Activated naive CD8-positive, alpha-beta T cell treated with anti-CD3 and anti-CD28 coated beads, Interleukin-2, amount 10 ng/mL, durations not matched to agents 7 days and 5 days (primary cell): Measurements from ENCODE around the gene GLTPD2. TPM values are rescaled to one million over a fixed set of nuclear protein-coding genes. Genes with fewer than 3 reads are reported as not detected.
A peak's percentile ranks its signal among the peaks of the same experiment; 100 is the strongest.

Experiments
- ATAC-seq: fragments of 150-1000 bp; cut with Tn5 transposase; one replicate; pipeline ENCODE4 v1.10.0; 2021; ENCODE audit warnings: low read depth, moderate library complexity
- POLR2A ChIA-PET: fragments of 350-600 bp; sonication (Branson Sonifier 250); formaldehyde crosslinking; loops from one replicate; lab custom pipeline; 2021; ENCODE audit warnings: antibody characterized with exemption; lab: Charles Lee
- DNase-seq: peaks from one replicate; pipeline ENCODE4 v3.0.0; 2021
- H3K27ac Mint-ChIP-seq: one replicate; pipeline ENCODE4 v1.8.0; 2022; ENCODE audit warnings: mild to moderate bottlenecking, mixed read lengths
- H3K27me3 Mint-ChIP-seq: one replicate; pipeline ENCODE4 v1.8.0; 2022; ENCODE audit warnings: mild to moderate bottlenecking, moderate library complexity, mixed read lengths
- H3K36me3 Mint-ChIP-seq: one replicate; pipeline ENCODE4 v1.8.0; 2021; ENCODE audit warnings: mild to moderate bottlenecking, mixed read lengths
- H3K4me1 Mint-ChIP-seq: one replicate; pipeline ENCODE4 v1.8.0; 2021; ENCODE audit warnings: mixed read lengths
- H3K4me3 Mint-ChIP-seq: one replicate; pipeline ENCODE4 v1.8.0; 2022; ENCODE audit warnings: mild to moderate bottlenecking, moderate library complexity, mixed read lengths
- H3K9me3 Mint-ChIP-seq: one replicate; pipeline ENCODE4 v1.8.0; 2021; ENCODE audit warnings: mixed read lengths
- total RNA-seq, 2 experiments: library from RNA; stranded (reverse); gene quantifications; one replicate each; pipeline ENCODE4 v1.2.3, GENCODE V29; 2021

The GLTPD2 gene
- total RNA-seq, 2 experiments from 2014 or later = not detected

DNA sequence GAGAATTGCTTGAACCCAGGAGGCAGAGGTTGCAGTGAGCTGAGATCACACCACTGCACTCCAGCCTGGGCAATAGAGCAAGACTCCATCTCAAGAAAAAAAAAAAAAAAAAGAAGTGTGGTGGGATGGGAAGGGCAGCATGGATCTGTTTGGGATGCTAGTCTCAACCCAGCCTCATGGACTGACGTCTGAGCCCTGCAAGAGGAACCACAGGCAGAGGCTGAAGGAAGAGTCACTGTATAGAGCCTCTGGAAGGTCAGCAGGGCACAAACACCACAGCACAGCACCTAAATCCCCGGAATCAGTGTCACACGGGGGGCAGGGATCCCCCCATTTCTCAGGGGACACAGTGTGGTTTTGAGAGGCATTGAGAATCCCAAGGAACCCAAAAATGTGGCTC, 38.2 kb upstream of the GLTPD2 start:
- H3K27me3 Mint-ChIP-seq = peaks cover 40% of the 10 kb centered on the region
- no peak overlapping the region for H3K4me3 Mint-ChIP-seq
- no peaks in the 10 kb centered on the region for H3K9me3 Mint-ChIP-seq
- H3K4me1 Mint-ChIP-seq = peaks cover 13% of the 10 kb centered on the region
- DNase-seq (no peak), ATAC-seq (no peak)
- POLR2A ChIA-PET = interaction anchor here (0.7 kb wide), 1 partner anchor 150 kb away, joined by 5 read pairs; no protein-coding TSS in a partner anchor
- no peaks in the 10 kb centered on the region for H3K36me3 Mint-ChIP-seq
- no peak overlapping the region for H3K27ac Mint-ChIP-seq

DNA sequence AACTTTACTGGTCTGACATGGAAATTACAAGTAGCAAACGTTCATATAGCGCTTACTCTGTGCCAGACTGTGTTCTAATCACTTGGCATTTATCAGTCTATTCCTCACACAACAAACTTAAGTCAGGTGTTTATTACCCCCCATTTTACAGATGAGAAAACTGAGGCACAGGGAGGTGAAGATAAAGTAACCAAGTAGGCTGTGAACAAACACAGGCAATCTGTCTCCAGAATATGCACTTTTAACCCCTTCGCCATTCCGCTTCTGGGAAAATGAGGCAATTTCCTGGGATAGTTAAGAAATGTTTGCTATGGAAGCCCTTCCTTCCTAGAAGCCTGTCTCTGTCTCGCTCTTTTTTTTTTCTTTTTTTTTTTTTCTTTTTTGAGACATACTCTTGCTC, 36.8 kb upstream of the GLTPD2 start:
- Mint-ChIP-seq H3K27me3 (peaks cover 44% of the 10 kb centered on the region), H3K4me1 (peaks cover 11% of the 10 kb centered on the region), H3K36me3 (no peaks in the 10 kb centered on the region), H3K4me3 (no peak overlapping the region), H3K27ac (no peak overlapping the region), H3K9me3 (no peaks in the 10 kb centered on the region)
- POLR2A ChIA-PET = no interaction called here
- DNase-seq (no peak), ATAC-seq (no peak)

DNA sequence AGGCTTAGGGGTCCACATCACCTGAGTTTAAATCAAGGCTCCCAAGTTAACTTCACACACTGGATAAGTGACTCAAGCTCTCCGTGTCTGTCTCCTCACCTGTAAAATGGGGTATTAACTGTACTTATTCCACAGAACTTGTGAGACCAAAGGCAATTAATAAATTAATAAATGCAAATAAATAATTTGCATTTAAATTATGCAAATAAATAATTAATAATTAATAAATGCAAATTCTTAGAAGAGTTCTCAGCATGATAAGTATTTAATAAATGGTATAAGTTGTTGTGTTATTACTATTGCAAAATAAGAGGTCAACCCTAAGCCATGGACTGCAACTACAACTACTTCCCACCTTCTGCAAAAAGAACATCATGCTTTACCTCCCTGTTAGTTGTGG, 35.4 kb upstream of the GLTPD2 start:
- ATAC-seq = no peak
- no peaks in the 10 kb centered on the region for H3K9me3 Mint-ChIP-seq
- DNase-seq = no peak

DNA sequence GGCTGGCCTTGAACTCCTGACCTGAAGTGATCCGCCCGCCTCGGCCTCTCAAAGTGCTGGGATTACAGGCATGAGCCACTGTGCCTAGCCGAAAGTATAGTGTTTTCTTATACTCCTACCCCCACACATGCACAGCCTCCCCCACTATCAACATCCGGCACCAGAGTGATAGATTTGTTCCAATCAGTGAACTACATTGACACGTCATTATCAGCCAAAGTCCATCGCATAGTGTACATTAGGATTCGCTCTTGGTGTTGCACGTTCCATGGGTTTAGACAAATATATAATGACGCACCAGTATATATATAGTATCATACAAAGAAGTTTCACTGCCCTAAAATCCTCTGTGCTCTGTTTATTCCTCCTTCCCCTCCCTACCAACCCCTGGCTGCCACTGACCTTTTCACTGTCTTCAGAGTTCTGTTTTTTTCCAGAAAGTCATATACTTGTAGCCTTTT, 29.0 kb upstream of the GLTPD2 start:
- H3K4me3 Mint-ChIP-seq = no peak overlapping the region
- DNase-seq (no peak), ATAC-seq (no peak)
- no peaks in the 10 kb centered on the region for H3K9me3 Mint-ChIP-seq
- H3K36me3 Mint-ChIP-seq = no peaks in the 10 kb centered on the region
- H3K27ac Mint-ChIP-seq = no peak overlapping the region
- POLR2A ChIA-PET = no interaction called here
- H3K27me3 Mint-ChIP-seq = peaks cover 35% of the 10 kb centered on the region
- H3K4me1 Mint-ChIP-seq = no peaks in the 10 kb centered on the region

More for the DNA sequence above, 35.4 kb upstream of the GLTPD2 start:
- H3K4me1 Mint-ChIP-seq = peaks cover 2% of the 10 kb centered on the region
- POLR2A ChIA-PET = no interaction called here
- H3K27ac Mint-ChIP-seq = no peak overlapping the region
- H3K36me3 Mint-ChIP-seq = no peaks in the 10 kb centered on the region
- H3K27me3 Mint-ChIP-seq = peaks cover 54% of the 10 kb centered on the region
- H3K4me3 Mint-ChIP-seq = no peak overlapping the region

GRCh38 chr17:4764595-4764994, 24.2 kb upstream of the GLTPD2 start:
- DNase-seq (no peak), ATAC-seq (no peak)
- Mint-ChIP-seq H3K9me3 (no peaks in the 10 kb centered on the region), H3K4me3 (no peak overlapping the region), H3K36me3 (no peaks in the 10 kb centered on the region), H3K27me3 (peaks cover 18% of the 10 kb centered on the region), H3K4me1 (no peaks in the 10 kb centered on the region), H3K27ac (no peak overlapping the region)
- POLR2A ChIA-PET = no interaction called here

DNA sequence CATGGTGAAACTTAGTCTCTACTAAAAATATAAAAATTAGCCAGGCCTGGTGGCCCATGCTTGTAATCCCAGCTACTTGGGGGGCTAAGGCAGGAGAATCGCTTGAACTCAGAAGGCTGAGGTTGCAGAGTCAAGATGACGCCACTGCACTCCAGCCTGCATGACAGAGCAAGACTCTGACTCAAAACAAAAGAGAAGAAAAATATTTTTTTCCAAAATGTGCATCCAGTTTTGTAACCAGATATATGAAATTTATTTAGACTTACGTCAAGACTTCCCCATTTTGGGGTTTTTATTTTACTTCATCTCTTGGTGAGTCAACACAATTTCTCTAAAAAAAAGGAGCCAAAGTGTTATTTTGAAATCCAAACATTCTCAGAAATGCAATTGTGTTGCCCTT, 22.6 kb upstream of the GLTPD2 start:
- ATAC-seq = no peak
- POLR2A ChIA-PET = no interaction called here
- no peak overlapping the region for H3K4me3 Mint-ChIP-seq
- H3K4me1 Mint-ChIP-seq = peaks cover 4% of the 10 kb centered on the region
- H3K9me3 Mint-ChIP-seq = no peaks in the 10 kb centered on the region
- no peaks in the 10 kb centered on the region for H3K36me3 Mint-ChIP-seq
- H3K27me3 Mint-ChIP-seq = peaks cover 23% of the 10 kb centered on the region
- DNase-seq = no peak
- no peak overlapping the region for H3K27ac Mint-ChIP-seq

DNA sequence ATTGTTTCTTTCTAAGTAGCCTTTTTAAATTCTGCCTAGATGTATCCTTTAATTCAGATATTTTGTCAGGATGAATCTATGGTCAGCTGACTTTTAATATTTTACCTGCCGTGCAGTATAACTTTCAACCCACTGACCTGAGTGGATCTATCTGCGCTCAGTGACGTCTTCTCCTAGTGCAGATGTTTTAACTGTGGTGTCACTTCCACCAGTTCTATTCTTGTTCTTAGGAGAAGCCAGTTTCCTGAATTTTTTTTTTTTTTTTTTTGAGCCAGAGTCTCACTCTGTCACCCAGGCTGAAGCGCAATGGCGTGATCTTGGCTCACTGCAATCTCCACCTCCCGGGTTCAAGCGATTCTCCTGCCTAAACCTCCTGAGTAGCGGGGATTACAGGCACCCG, 22.0 kb upstream of the GLTPD2 start:
- Mint-ChIP-seq H3K27me3 (peaks cover 21% of the 10 kb centered on the region), H3K4me1 (peaks cover 8% of the 10 kb centered on the region), H3K27ac (no peak overlapping the region), H3K9me3 (no peaks in the 10 kb centered on the region), H3K4me3 (no peak overlapping the region), H3K36me3 (no peaks in the 10 kb centered on the region)
- DNase-seq = no peak
- ATAC-seq = no peak
- POLR2A ChIA-PET = no interaction called here

- H3K9me3 Mint-ChIP-seq = no peaks in the 10 kb centered on the region
- peaks cover 24% of the 10 kb centered on the region for H3K27me3 Mint-ChIP-seq
- peaks cover 11% of the 10 kb centered on the region for H3K4me1 Mint-ChIP-seq
- POLR2A ChIA-PET = no interaction called here
- no peak overlapping the region for H3K27ac Mint-ChIP-seq
- H3K4me3 Mint-ChIP-seq = no peak overlapping the region
- ATAC-seq = no peak
- no peaks in the 10 kb centered on the region for H3K36me3 Mint-ChIP-seq
- no peak for DNase-seq
Measured at GRCh38 chr17:4768298-4768697, 20.5 kb upstream of the GLTPD2 start.

- Mint-ChIP-seq H3K4me1 (peaks cover 13% of the 10 kb centered on the region), H3K27ac (no peak overlapping the region), H3K36me3 (no peaks in the 10 kb centered on the region), H3K4me3 (no peak overlapping the region), H3K27me3 (peaks cover 23% of the 10 kb centered on the region), H3K9me3 (no peaks in the 10 kb centered on the region)
- DNase-seq (no peak), ATAC-seq (no peak)
- POLR2A ChIA-PET = no interaction called here
Measured at GRCh38 chr17:4769628-4770027, 19.1 kb upstream of the GLTPD2 start.

- POLR2A ChIA-PET = interaction anchor here (0.6 to 1.7 kb wide), 7 partner anchors 17 to 120 kb away, joined by 3 to 6 read pairs (median 3); partner anchors contain the start of genes CXCL16, GLTPD2, PSMB6 and ZMYND15
- no peaks in the 10 kb centered on the region for H3K36me3 Mint-ChIP-seq
- peaks cover 13% of the 10 kb centered on the region for H3K4me1 Mint-ChIP-seq
- H3K9me3 Mint-ChIP-seq = no peaks in the 10 kb centered on the region
- H3K27me3 Mint-ChIP-seq = peaks cover 25% of the 10 kb centered on the region
- ATAC-seq = peak; percentile 100
- DNase-seq = peak; percentile 52
- peak within 1 kb of the TSS; percentile 17 for H3K4me3 Mint-ChIP-seq
- peak within 1 kb of the TSS; percentile 62 for H3K27ac Mint-ChIP-seq
Measured at GRCh38 chr17:4771519-4772234, 17.1 kb upstream of the GLTPD2 start, which contains the start of gene TM4SF5. TSS of gene TM4SF5 (plus strand) at chr17:4771886. CDS start at chr17:4771923, 37 bp downstream.

DNA sequence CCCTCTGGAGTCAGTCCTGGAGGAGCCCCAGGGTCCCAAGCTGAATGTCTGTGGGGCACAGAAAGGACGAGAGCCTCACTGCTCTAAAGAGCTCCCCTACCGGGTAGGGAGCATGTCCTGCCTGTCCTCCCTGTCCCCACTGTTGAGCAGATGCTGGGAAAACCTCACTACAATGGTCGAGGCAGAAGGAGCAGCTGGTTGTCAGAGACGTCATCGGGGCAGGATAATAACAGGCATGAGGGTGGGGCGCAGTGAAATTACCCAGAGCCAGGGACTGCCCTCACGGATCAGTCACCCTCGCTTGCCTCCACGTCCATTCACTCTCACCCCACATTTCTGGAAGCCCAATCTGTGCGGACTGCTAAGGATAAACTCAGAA, 16.5 kb upstream of the GLTPD2 start:
- ATAC-seq (no peak), DNase-seq (no peak)
- H3K9me3 Mint-ChIP-seq = no peaks in the 10 kb centered on the region
- H3K4me1 Mint-ChIP-seq = peaks cover 13% of the 10 kb centered on the region
- H3K36me3 Mint-ChIP-seq = no peaks in the 10 kb centered on the region
- peaks cover 29% of the 10 kb centered on the region for H3K27me3 Mint-ChIP-seq
- POLR2A ChIA-PET = interaction anchor here (1.0 to 1.7 kb wide), 3 partner anchors 17 to 119 kb away, joined by 3 read pairs; partner anchors contain the start of gene GLTPD2
- no peak overlapping the region for H3K4me3 Mint-ChIP-seq
- H3K27ac Mint-ChIP-seq = no peak overlapping the region

- POLR2A ChIA-PET = no interaction called here
- H3K4me1 Mint-ChIP-seq = peaks cover 10% of the 10 kb centered on the region
- peaks cover 41% of the 10 kb centered on the region for H3K27me3 Mint-ChIP-seq
Measured at GRCh38 chr17:4777969-4778760, 10.6 kb upstream of the GLTPD2 start.

DNA sequence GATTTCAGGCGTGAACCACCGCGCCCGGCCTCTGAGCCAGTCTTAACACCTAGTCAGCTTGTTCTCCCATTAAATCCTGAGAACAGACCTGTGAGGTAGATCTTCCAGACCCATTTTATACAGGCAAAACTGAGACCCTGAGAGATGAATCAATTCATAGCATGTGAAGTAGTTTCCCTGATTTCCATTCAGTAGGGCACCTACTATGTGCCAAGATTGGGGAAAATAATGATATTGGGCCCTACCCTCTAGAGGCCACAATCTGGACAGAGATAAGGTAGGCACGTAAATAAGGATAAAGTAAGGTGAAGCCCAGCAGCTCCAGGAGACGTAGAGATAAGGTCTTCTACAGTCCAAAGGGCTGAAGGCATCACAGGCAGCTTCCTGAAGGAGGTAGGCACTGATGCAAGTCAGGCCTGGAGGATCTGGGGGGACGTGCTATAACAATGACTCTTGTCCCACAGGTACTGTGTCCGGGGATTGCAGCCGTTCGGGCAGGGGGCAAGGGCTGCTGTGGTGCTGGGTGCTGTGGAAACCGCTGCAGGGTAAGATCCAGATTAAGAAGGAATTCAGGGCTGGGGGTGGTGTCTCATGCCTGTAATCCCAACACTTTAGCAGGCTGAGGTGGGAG, 8.3 kb upstream of the GLTPD2 start:
- POLR2A ChIA-PET = interaction anchor here (0.9 to 1.0 kb wide), 2 partner anchors 8 to 70 kb away, joined by 3 to 4 read pairs; partner anchors contain the start of genes ARRB2 and GLTPD2
- Mint-ChIP-seq H3K27ac (no peak overlapping the region), H3K9me3 (no peaks in the 10 kb centered on the region), H3K27me3 (peaks cover 56% of the 10 kb centered on the region), H3K4me1 (peaks cover 10% of the 10 kb centered on the region), H3K36me3 (no peaks in the 10 kb centered on the region), H3K4me3 (no peak overlapping the region)
- DNase-seq = no peak
- ATAC-seq = no peak

More at GRCh38 chr17:4777969-4778760, 10.6 kb upstream of the GLTPD2 start:
- no peaks in the 10 kb centered on the region for H3K9me3 Mint-ChIP-seq
- no peaks in the 10 kb centered on the region for H3K36me3 Mint-ChIP-seq
- no peak overlapping the region for H3K27ac Mint-ChIP-seq
- no peak for DNase-seq
- no peak overlapping the region for H3K4me3 Mint-ChIP-seq
- no peak for ATAC-seq
